Mucosa of descending colon (tissue), 3 donors: ENCODE measurements around the gene SAT2. TPM values are rescaled to one million over a fixed set of nuclear protein-coding genes. Genes with fewer than 3 reads are reported as not detected.

Experiments used
- ATAC-seq: fragments of 200-7000 bp; cut with Tn5 transposase; one replicate; pipeline ENCODE4 v1.9.1; 2020; ENCODE audit warnings: mild to moderate bottlenecking, moderate library complexity
- DNase-seq, 3 donors: peaks; one replicate each; pipeline ENCODE4 v3.0.0-alpha.2; 2020
- H3K36me3 ChIP-seq: fragments of 200-600 bp; one replicate; pipeline ENCODE4 v1.8.0; 2021; ENCODE audit warnings: low read depth, mild to moderate bottlenecking
- H3K4me1 ChIP-seq: fragments of 200-600 bp; one replicate; pipeline ENCODE4 v1.8.0; 2021; ENCODE audit warnings: low read depth, mild to moderate bottlenecking
- H3K4me3 ChIP-seq: fragments of 200-600 bp; one replicate; pipeline ENCODE4 v1.8.0; 2021; ENCODE audit warnings: mild to moderate bottlenecking
- H3K9me3 ChIP-seq: fragments of 200-600 bp; one replicate; pipeline ENCODE4 v1.8.0; 2021; ENCODE audit warnings: mild to moderate bottlenecking
- intact Hi-C, 2 donors: fragments of 100-400 bp; cut with DNase I in 1 of 2; cut with micrococcal nuclease in 1 of 2; formaldehyde crosslinking; loops; one replicate each; pipeline versions ENCODE4 v1.11.0 to v1.11.1; 2022; cut with DNase I, micrococcal nuclease
- total RNA-seq, 3 donors: library from RNA; stranded (reverse); fragmentation: NEBNext Ultra II Directional in 2 of 3; extraction: Animal tissue kit (Norgen Biotek cat#: 25700) in 2 of 3; gene quantifications; one replicate each; pipeline versions ENCODE4 v1.2.1 to v1.2.4, GENCODE V29; 2021 to 2023
- TF ChIP-seq, protein P1 (sequence below): fragments of 200-600 bp; IDR thresholded peaks from one replicate; pipeline ENCODE4 v1.8.0; 2022; ENCODE audit warnings: antibody characterized with exemption, mild to moderate bottlenecking
- donor health status: DM: no; HTN: no; CAD: no; lungs with moderate emphysema.
- donor health status: DM: no; HTN: no; CAD: no.
- donor health status: DM: no; HTN: yes; CAD: no.

The SAT2 gene
- total RNA-seq, 3 donors from 2014 or later: 49.1 to 104 (median 76.9) TPM

GRCh38 chr17:7589204-7589868, 38.3 kb downstream of the SAT2 start:
- no peaks in the 10 kb centered on the region for H3K9me3 ChIP-seq
- TF ChIP-seq, protein P1, sequence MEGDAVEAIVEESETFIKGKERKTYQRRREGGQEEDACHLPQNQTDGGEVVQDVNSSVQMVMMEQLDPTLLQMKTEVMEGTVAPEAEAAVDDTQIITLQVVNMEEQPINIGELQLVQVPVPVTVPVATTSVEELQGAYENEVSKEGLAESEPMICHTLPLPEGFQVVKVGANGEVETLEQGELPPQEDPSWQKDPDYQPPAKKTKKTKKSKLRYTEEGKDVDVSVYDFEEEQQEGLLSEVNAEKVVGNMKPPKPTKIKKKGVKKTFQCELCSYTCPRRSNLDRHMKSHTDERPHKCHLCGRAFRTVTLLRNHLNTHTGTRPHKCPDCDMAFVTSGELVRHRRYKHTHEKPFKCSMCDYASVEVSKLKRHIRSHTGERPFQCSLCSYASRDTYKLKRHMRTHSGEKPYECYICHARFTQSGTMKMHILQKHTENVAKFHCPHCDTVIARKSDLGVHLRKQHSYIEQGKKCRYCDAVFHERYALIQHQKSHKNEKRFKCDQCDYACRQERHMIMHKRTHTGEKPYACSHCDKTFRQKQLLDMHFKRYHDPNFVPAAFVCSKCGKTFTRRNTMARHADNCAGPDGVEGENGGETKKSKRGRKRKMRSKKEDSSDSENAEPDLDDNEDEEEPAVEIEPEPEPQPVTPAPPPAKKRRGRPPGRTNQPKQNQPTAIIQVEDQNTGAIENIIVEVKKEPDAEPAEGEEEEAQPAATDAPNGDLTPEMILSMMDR: peak; percentile 80
- intact Hi-C loops: no loop called here
- peaks cover 8% of the 10 kb centered on the region for H3K36me3 ChIP-seq
- H3K4me3 ChIP-seq: peak overlapping the region; percentile 6
- H3K4me1 ChIP-seq: peaks cover 10% of the 10 kb centered on the region
- ATAC-seq: peak; percentile 86
- DNase-seq: peak; percentile 86 to 87 (median 86)

DNA sequence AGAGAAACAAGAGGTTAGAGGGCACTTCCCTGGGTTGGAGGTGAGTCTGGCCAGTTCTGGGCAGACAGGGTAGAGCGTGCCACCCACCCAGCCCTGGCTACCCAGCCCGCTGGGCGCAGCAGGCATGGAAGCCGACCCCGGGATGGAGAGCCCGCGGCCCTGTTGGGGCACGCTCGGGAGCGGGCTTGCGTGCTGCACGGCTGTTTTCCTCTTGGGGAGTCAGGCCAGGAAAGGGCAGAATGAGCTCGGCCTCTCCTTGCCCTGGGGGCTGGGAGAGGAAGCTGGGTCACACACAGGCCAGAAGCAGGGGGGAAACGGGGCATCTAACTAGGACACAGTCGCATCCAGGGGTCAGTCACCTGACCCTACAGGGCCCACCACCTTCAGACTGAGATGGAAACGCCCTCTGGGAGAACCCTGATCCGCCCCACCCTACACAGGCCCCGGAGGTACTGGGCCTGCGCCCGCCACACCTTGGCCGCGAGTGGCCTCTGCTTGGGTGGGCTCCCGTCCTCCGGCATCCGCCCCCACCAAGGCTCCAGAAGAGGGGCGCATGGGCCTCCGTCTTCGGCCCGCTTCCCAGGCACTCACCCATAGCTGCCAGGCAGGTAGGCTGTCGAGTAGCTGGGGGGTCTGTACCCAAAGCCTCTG, 38.9 kb downstream of the SAT2 start:
- H3K4me3 ChIP-seq: peak overlapping the region; percentile 6
- intact Hi-C loops: no loop called here
- peaks cover 10% of the 10 kb centered on the region for H3K4me1 ChIP-seq
- peaks cover 9% of the 10 kb centered on the region for H3K36me3 ChIP-seq
- ATAC-seq (no peak), DNase-seq (no peak)
- H3K9me3 ChIP-seq: no peaks in the 10 kb centered on the region
- TF ChIP-seq, protein P1: no peak

GRCh38 chr17:7587420-7588151, 40.0 kb downstream of the SAT2 start:
- no peak for ATAC-seq
- intact Hi-C loops: no loop called here

GRCh38 chr17:7586673-7587419, 40.8 kb downstream of the SAT2 start:
- ATAC-seq: peak; percentile 35
- Histone ChIP-seq H3K4me1 (peaks cover 17% of the 10 kb centered on the region), H3K9me3 (no peaks in the 10 kb centered on the region), H3K4me3 (no peak overlapping the region), H3K36me3 (peaks cover 13% of the 10 kb centered on the region)
- intact Hi-C loops: no loop called here
- TF ChIP-seq, protein P1: no peak
- peak in 2 of 3 donors; percentile 62 to 74 for DNase-seq

More at GRCh38 chr17:7587420-7588151, 40.0 kb downstream of the SAT2 start:
- H3K9me3 ChIP-seq: no peaks in the 10 kb centered on the region
- TF ChIP-seq, protein P1: no peak
- no peak for DNase-seq
- peaks cover 17% of the 10 kb centered on the region for H3K4me1 ChIP-seq
- peaks cover 13% of the 10 kb centered on the region for H3K36me3 ChIP-seq
- no peak overlapping the region for H3K4me3 ChIP-seq
